Measurements from ENCODE around the gene PRPF6. TPM values are rescaled to one million over a fixed set of nuclear protein-coding genes. Genes with fewer than 3 reads are reported as not detected.
A peak's percentile ranks its signal among the peaks of the same experiment; 100 is the strongest.
"Not testable (repeated sequence)": the region's sequence is repeated elsewhere in the genome, so short reads cannot be mapped to it uniquely, and the experiment has no call there.

PRPF6 gene
- polyA plus RNA-seq, 4 donors: 35.3 to 61.2 (median 48.1) TPM

GRCh38 chr20:64006902-64007301, 26.0 kb downstream of the PRPF6 start:
- WGBS, 3 donors: 90 to 100% (median 98%) methylated on average over 3 of the region's 3 CpGs

DNA sequence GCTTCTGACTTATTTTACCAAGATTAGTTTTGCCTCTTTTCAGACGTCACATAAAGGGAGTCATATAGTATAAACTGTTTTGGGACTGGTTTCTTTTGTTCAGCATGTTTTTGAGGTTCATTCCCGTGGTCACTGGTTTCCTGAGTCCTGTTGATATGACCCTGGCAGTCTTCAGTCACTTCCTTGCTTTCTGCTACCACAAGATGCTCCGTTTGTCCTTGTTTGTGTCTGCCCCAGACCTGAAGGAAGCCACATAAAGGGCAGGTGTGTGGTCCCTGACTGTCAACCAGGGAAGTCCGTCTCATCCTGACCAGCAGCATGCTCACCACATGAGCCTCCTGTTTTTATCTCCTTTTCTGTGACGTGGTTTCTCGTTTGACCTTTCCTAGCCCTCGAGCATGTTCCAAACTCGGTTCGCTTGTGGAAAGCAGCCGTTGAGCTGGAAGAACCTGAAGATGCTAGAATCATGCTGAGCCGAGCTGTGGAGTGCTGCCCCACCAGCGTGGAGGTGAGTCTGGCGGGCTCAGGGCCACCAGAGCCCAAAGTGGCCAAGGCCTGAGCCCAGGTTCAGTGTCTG, 29.0 kb downstream of the PRPF6 start:
- DNase-seq (no peak), FAIRE-seq (no peak)
- Histone ChIP-seq H3K9me3 (ENCODE audit: control insufficient read depth in 2 of 2, insufficient read depth in 1 of 2, low read depth in 1 of 2, low read length in 1 of 2) (peaks cover 0 to 13% of the 10 kb centered on the region in 2 donors), H3K4me3 (ENCODE audit: low read depth in 1 of 3, low read length in 3 of 3) (no peak overlapping the region), H3K36me3 (ENCODE audit: control insufficient read depth in 3 of 3, insufficient read depth in 2 of 3, low read depth in 1 of 3, low read length in 3 of 3) (peaks cover 8 to 80% (median 22%) of the 10 kb centered on the region in 3 donors), H3K27me3 (ENCODE audit: control insufficient read depth in 3 of 3, insufficient read depth in 3 of 3, low read length in 3 of 3) (no peaks in the 10 kb centered on the region), H3K27ac (ENCODE audit: low read depth in 1 of 3, low read length in 2 of 3) (peak overlapping the region in 1 of 3 donors; percentile 54), H3K4me1 (ENCODE audit: control insufficient read depth in 3 of 3, insufficient read depth in 2 of 3, low read depth in 1 of 3, low read length in 2 of 3) (no peaks in the 10 kb centered on the region)
- whole genome bisulfite sequencing, 3 donors: 85 to 96% (median 88%) methylated on average over 13 of the region's 13 CpGs

More at GRCh38 chr20:64006902-64007301, 26.0 kb downstream of the PRPF6 start:
- Histone ChIP-seq H3K4me3 (ENCODE audit: low read depth in 1 of 3, low read length in 3 of 3) (no peak overlapping the region), H3K36me3 (ENCODE audit: control insufficient read depth in 3 of 3, insufficient read depth in 2 of 3, low read depth in 1 of 3, low read length in 3 of 3) (peaks cover 6 to 84% (median 31%) of the 10 kb centered on the region in 3 donors), H3K9me3 (ENCODE audit: control insufficient read depth in 2 of 2, insufficient read depth in 1 of 2, low read depth in 1 of 2, low read length in 1 of 2) (peaks cover 0 to 13% of the 10 kb centered on the region in 2 donors), H3K4me1 (ENCODE audit: control insufficient read depth in 3 of 3, insufficient read depth in 2 of 3, low read depth in 1 of 3, low read length in 2 of 3) (no peaks in the 10 kb centered on the region), H3K27ac (ENCODE audit: low read depth in 1 of 3, low read length in 2 of 3) (no peak overlapping the region), H3K27me3 (ENCODE audit: control insufficient read depth in 3 of 3, insufficient read depth in 3 of 3, low read length in 3 of 3) (no peaks in the 10 kb centered on the region)
- no peak for FAIRE-seq
- DNase-seq: no peak

GRCh38 chr20:64010711-64011237, 29.8 kb downstream of the PRPF6 start:
- Histone ChIP-seq H3K9me3 (ENCODE audit: control insufficient read depth in 2 of 2, insufficient read depth in 1 of 2, low read depth in 1 of 2, low read length in 1 of 2) (peaks cover 0 to 13% of the 10 kb centered on the region in 2 donors), H3K36me3 (ENCODE audit: control insufficient read depth in 3 of 3, insufficient read depth in 2 of 3, low read depth in 1 of 3, low read length in 3 of 3) (peaks cover 8 to 77% (median 24%) of the 10 kb centered on the region in 3 donors), H3K27me3 (ENCODE audit: control insufficient read depth in 3 of 3, insufficient read depth in 3 of 3, low read length in 3 of 3) (no peaks in the 10 kb centered on the region), H3K27ac (ENCODE audit: low read depth in 1 of 3, low read length in 2 of 3) (peak overlapping the region in 1 of 3 donors; percentile 69), H3K4me3 (ENCODE audit: low read depth in 1 of 3, low read length in 3 of 3) (no peak overlapping the region), H3K4me1 (ENCODE audit: control insufficient read depth in 3 of 3, insufficient read depth in 2 of 3, low read depth in 1 of 3, low read length in 2 of 3) (no peaks in the 10 kb centered on the region)
- FAIRE-seq: no peak
- 88 to 93% (median 88%) methylated on average over 8 of the region's 8 CpGs for WGBS, 3 donors
- DNase-seq: no peak

DNA sequence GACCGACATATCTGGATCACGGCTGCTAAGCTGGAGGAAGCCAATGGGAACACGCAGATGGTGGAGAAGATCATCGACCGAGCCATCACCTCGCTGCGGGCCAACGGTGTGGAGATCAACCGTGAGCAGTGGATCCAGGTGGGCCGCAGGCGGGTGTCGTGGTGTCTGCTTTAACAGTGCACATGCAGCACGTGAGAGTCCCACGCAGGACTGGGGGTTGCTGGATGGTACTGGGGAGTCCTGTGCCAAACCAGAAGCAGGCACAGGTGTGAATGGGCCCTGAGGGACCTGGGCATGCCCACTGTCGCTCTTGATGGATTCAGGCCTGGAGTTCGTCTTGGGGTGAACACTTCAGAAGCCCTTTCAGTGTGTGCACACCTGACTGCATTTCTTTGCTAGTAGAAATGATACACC, 30.4 kb downstream of the PRPF6 start:
- peaks cover 8 to 78% (median 25%) of the 10 kb centered on the region in 3 donors for H3K36me3 ChIP-seq (ENCODE audit: control insufficient read depth in 3 of 3, insufficient read depth in 2 of 3, low read depth in 1 of 3, low read length in 3 of 3)
- 96 to 98% (median 96%) methylated on average over 16 of the region's 16 CpGs for WGBS, 3 donors

GRCh38 chr20:64012385-64013154, 31.6 kb downstream of the PRPF6 start:
- Histone ChIP-seq H3K36me3 (ENCODE audit: control insufficient read depth in 3 of 3, insufficient read depth in 2 of 3, low read depth in 1 of 3, low read length in 3 of 3) (peaks cover 10 to 75% (median 27%) of the 10 kb centered on the region in 3 donors), H3K9me3 (ENCODE audit: control insufficient read depth in 2 of 2, insufficient read depth in 1 of 2, low read depth in 1 of 2, low read length in 1 of 2) (peaks cover 0 to 13% of the 10 kb centered on the region in 2 donors), H3K27ac (ENCODE audit: low read depth in 1 of 3, low read length in 2 of 3) (peak overlapping the region in 2 of 3 donors; percentile 35 to 50)
- FAIRE-seq; DNase-seq; H3K27me3 ChIP-seq (ENCODE audit: control insufficient read depth in 3 of 3, insufficient read depth in 3 of 3, low read length in 3 of 3); H3K4me3 ChIP-seq (ENCODE audit: low read depth in 1 of 3, low read length in 3 of 3); H3K4me1 ChIP-seq (ENCODE audit: control insufficient read depth in 3 of 3, insufficient read depth in 2 of 3, low read depth in 1 of 3, low read length in 2 of 3): not testable (repeated sequence)
- WGBS, 3 donors: 84 to 85% (median 85%) methylated on average over 9 to 10 of the region's 20 CpGs

More for the DNA sequence above, 30.4 kb downstream of the PRPF6 start:
- H3K9me3 ChIP-seq (ENCODE audit: control insufficient read depth in 2 of 2, insufficient read depth in 1 of 2, low read depth in 1 of 2, low read length in 1 of 2): peaks cover 0 to 13% of the 10 kb centered on the region in 2 donors
- H3K27ac ChIP-seq (ENCODE audit: low read depth in 1 of 3, low read length in 2 of 3): peak overlapping the region in 1 of 3 donors; percentile 69
- FAIRE-seq: no peak
- no peaks in the 10 kb centered on the region for H3K27me3 ChIP-seq (ENCODE audit: control insufficient read depth in 3 of 3, insufficient read depth in 3 of 3, low read length in 3 of 3)
- H3K4me3 ChIP-seq (ENCODE audit: low read depth in 1 of 3, low read length in 3 of 3): no peak overlapping the region
- DNase-seq: no peak
- no peaks in the 10 kb centered on the region for H3K4me1 ChIP-seq (ENCODE audit: control insufficient read depth in 3 of 3, insufficient read depth in 2 of 3, low read depth in 1 of 3, low read length in 2 of 3)

DNA sequence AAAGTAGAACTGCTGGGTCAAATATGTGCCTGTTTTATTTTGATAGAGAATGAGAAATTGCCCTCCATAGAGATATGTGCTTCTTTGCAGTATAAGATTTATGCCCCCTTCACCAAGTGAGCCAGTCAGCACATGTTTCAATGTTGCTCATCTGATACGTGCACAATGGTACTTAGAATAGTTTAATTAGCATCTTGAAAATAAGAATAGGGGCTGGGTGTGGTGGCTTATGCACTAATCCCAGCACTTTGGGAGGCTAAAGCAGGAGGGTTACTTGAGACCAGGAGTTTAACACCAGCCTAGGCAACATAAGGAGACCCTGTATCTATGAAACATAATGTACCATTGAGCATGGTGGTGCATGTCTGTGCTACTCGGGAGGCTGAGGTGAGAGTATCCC, 34.7 kb downstream of the PRPF6 start:
- Histone ChIP-seq H3K27ac (ENCODE audit: low read depth in 1 of 3, low read length in 2 of 3) (no peak overlapping the region), H3K4me3 (ENCODE audit: low read depth in 1 of 3, low read length in 3 of 3) (no peak overlapping the region), H3K36me3 (ENCODE audit: control insufficient read depth in 3 of 3, insufficient read depth in 2 of 3, low read depth in 1 of 3, low read length in 3 of 3) (peaks cover 21 to 76% (median 31%) of the 10 kb centered on the region in 3 donors), H3K4me1 (ENCODE audit: control insufficient read depth in 3 of 3, insufficient read depth in 2 of 3, low read depth in 1 of 3, low read length in 2 of 3) (no peaks in the 10 kb centered on the region), H3K27me3 (ENCODE audit: control insufficient read depth in 3 of 3, insufficient read depth in 3 of 3, low read length in 3 of 3) (no peaks in the 10 kb centered on the region), H3K9me3 (ENCODE audit: control insufficient read depth in 2 of 2, insufficient read depth in 1 of 2, low read depth in 1 of 2, low read length in 1 of 2) (peaks cover 0 to 3% of the 10 kb centered on the region in 2 donors)
- no peak for DNase-seq
- FAIRE-seq: no peak
- 93 to 96% (median 94%) methylated on average over 2 of the region's 2 CpGs for WGBS, 3 donors

- Histone ChIP-seq H3K4me1 (ENCODE audit: control insufficient read depth in 3 of 3, insufficient read depth in 2 of 3, low read depth in 1 of 3, low read length in 2 of 3) (peaks cover 0 to 25% (median 2%) of the 10 kb centered on the region in 3 donors), H3K4me3 (ENCODE audit: low read depth in 1 of 3, low read length in 3 of 3) (no peak overlapping the region), H3K27ac (ENCODE audit: low read depth in 1 of 3, low read length in 2 of 3) (no peak overlapping the region), H3K36me3 (ENCODE audit: control insufficient read depth in 3 of 3, insufficient read depth in 2 of 3, low read depth in 1 of 3, low read length in 3 of 3) (peaks cover 19 to 91% (median 25%) of the 10 kb centered on the region in 3 donors), H3K9me3 (ENCODE audit: control insufficient read depth in 2 of 2, insufficient read depth in 1 of 2, low read depth in 1 of 2, low read length in 1 of 2) (no peaks in the 10 kb centered on the region), H3K27me3 (ENCODE audit: control insufficient read depth in 3 of 3, insufficient read depth in 3 of 3, low read length in 3 of 3) (no peaks in the 10 kb centered on the region)
- WGBS, 3 donors: 96 to 98% (median 96%) methylated on average over 36 of the region's 36 CpGs
- DNase-seq (no peak), FAIRE-seq (no peak)
Measured at GRCh38 chr20:64021124-64021975, 40.4 kb downstream of the PRPF6 start.
